GM10248 (cell line): ENCODE measurements around the gene GRP.

Experiments used
- CTCF ChIA-PET: fragments of 300-600 bp; sonication (Branson Sonifier 250); formaldehyde crosslinking; extraction: SDS; loops from one replicate; lab custom pipeline; 2021; ENCODE audit warnings: antibody characterized with exemption; lab: Yijun Ruan, JAX
- POLR2A ChIA-PET: fragments of 350-650 bp; sonication (Branson Sonifier 250); formaldehyde crosslinking; extraction: SDS; loops from one replicate; lab custom pipeline; 2020; ENCODE audit warnings: antibody characterized with exemption; lab: Yijun Ruan, JAX
- DNase-seq: peaks from one replicate; pipeline ENCODE4 v3.0.0; 2012; ENCODE audit errors: extremely low spot score
- TF ChIP-seq, protein P1 (sequence below): IDR thresholded peaks from 2 replicates; pipeline ENCODE4 v1.5.1; 2012; ENCODE audit warnings: mild to moderate bottlenecking, low read depth; ENCODE audit errors: extremely low read depth, missing control alignments, control extremely low read depth

Gene GRP

GRCh38 chr18:59219672-59220163 lies at the start of gene GRP:
Gene GRP (plus strand): TSS chr18:59220158. CDS start chr18:59220266, 108 bp downstream.
- TF ChIP-seq, protein P1, sequence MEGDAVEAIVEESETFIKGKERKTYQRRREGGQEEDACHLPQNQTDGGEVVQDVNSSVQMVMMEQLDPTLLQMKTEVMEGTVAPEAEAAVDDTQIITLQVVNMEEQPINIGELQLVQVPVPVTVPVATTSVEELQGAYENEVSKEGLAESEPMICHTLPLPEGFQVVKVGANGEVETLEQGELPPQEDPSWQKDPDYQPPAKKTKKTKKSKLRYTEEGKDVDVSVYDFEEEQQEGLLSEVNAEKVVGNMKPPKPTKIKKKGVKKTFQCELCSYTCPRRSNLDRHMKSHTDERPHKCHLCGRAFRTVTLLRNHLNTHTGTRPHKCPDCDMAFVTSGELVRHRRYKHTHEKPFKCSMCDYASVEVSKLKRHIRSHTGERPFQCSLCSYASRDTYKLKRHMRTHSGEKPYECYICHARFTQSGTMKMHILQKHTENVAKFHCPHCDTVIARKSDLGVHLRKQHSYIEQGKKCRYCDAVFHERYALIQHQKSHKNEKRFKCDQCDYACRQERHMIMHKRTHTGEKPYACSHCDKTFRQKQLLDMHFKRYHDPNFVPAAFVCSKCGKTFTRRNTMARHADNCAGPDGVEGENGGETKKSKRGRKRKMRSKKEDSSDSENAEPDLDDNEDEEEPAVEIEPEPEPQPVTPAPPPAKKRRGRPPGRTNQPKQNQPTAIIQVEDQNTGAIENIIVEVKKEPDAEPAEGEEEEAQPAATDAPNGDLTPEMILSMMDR = no peak
- POLR2A ChIA-PET = no interaction called here
- no peak for DNase-seq
- CTCF ChIA-PET = no interaction called here

DNA sequence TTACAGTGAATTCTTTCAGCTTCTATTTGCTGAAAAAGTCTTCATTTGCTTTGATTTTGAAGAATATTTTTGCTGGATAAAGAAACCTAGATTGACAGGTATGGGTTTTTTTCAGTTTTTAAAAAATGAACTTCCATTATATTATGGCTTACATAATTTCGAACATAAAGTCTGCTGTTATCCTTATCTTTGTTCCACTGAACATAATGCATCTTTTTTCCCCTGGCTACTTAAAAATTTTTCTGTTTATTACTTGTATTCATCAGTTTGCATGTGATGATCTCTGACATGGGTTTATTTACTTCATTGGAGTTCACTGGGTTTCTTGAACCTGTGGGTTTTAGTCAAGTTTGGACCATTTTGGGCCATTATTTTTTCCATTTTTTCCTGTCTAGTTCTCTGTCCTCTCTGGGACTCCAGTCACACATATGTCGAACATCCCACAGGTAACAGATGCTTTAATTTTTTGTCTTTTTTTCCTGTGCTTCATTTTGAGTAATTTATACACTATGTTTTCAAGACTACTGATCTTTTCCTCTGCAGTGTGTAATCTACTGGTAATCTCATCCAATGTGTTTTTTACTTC lies 47.2 kb upstream of the GRP start:
- no peak for DNase-seq
- CTCF ChIA-PET = interaction anchor here (1.3 kb wide), 1 partner anchor 29 kb away, joined by 3 read pairs; no protein-coding TSS in a partner anchor
- POLR2A ChIA-PET = no interaction called here

DNA sequence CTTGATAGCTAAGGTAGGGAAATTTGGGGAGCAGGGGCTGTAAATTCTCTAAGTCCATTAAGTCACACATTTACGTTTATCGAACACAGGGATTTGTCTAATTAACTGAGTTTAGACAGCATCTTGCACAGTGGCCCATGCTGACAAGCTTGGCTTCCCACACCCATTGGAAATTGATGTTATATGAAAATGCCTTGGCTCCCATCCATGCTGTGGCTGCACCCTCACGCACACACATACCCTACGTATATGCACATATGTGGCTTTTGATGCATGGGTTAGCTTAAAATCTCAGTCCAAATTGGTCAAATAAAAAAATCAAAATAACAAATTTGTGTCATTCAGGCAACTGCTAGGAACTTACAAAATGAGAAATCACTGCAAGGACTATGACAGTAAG lies 42.5 kb upstream of the GRP start:
- POLR2A ChIA-PET = no interaction called here
- TF ChIP-seq, protein P1 = no peak
- DNase-seq = no peak
- CTCF ChIA-PET = interaction anchor here (1.1 to 2.0 kb wide), 2 partner anchors 12 to 17 kb away, joined by 3 to 8 read pairs; no protein-coding TSS in a partner anchor

More for the DNA sequence above, 47.2 kb upstream of the GRP start:
- TF ChIP-seq, protein P1 = no peak

GRCh38 chr18:59180150-59180845 lies 39.7 kb upstream of the GRP start:
- TF ChIP-seq, protein P1 = no peak
- POLR2A ChIA-PET = no interaction called here
- no peak for DNase-seq
- CTCF ChIA-PET = no interaction called here

GRCh38 chr18:59182673-59183072 lies 37.3 kb upstream of the GRP start:
- POLR2A ChIA-PET = no interaction called here
- DNase-seq = no peak
- CTCF ChIA-PET = interaction anchor here (0.8 kb wide), 1 partner anchor 10 kb away, joined by 3 read pairs; no protein-coding TSS in a partner anchor
- TF ChIP-seq, protein P1 = no peak

- POLR2A ChIA-PET = no interaction called here
- TF ChIP-seq, protein P1 = no peak
- CTCF ChIA-PET = interaction anchor here (2.9 kb wide), 1 partner anchor 12 kb away, joined by 8 read pairs; no protein-coding TSS in a partner anchor
Measured at GRCh38 chr18:59189008-59189407, 30.9 kb upstream of the GRP start.

More at GRCh38 chr18:59189008-59189407, 30.9 kb upstream of the GRP start:
- no peak for DNase-seq
